ENCODE data around the gene CHL1.

DNA sequence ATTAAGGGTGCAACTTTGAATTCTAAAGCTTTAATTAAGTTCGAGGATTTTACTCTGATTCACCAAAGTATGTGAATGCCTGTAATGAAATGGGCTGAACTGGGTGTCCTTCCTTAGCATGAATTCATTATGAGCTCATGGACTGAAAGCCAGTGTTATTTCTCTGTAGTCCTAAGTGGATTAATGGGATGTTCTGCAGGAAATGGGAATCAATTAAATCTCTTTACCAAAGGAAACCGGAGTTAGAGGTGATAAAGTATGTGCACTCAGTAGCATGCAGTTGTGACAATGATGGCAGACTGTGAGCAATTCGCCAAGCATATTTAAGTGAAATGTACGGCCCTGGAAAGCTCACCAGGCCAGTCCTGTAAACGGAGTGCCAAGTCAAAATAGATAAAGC lies 138.7 kb downstream of the CHL1 start:
- TF ChIP-seq, protein P1, sequence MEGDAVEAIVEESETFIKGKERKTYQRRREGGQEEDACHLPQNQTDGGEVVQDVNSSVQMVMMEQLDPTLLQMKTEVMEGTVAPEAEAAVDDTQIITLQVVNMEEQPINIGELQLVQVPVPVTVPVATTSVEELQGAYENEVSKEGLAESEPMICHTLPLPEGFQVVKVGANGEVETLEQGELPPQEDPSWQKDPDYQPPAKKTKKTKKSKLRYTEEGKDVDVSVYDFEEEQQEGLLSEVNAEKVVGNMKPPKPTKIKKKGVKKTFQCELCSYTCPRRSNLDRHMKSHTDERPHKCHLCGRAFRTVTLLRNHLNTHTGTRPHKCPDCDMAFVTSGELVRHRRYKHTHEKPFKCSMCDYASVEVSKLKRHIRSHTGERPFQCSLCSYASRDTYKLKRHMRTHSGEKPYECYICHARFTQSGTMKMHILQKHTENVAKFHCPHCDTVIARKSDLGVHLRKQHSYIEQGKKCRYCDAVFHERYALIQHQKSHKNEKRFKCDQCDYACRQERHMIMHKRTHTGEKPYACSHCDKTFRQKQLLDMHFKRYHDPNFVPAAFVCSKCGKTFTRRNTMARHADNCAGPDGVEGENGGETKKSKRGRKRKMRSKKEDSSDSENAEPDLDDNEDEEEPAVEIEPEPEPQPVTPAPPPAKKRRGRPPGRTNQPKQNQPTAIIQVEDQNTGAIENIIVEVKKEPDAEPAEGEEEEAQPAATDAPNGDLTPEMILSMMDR (IDR thresholded peaks at IDR 0.05), result no peak
- TF ChIP-seq POLR2A (IDR thresholded peaks at IDR 0.05), result no peak

Data from transverse colon (tissue), 3 donors.